VCaP (cell line): ENCODE measurements around the gene NOS1AP.
A peak's percentile ranks its signal among the peaks of the same experiment; 100 is the strongest.

Experiments used
- H3K27ac ChIP-seq: fragments of 450-650 bp; 2 replicates; pipeline ENCODE4 v1.5.1; 2017
- TF ChIP-seq, protein P1 (sequence below): fragments of 450-650 bp; conservative IDR thresholded peaks from 2 replicates; pipeline ENCODE4 v1.5.1; 2017; ENCODE audit warnings: mild to moderate bottlenecking, moderate library complexity

Gene NOS1AP

GRCh38 chr1:162189345-162189744 is 119.9 kb downstream of the NOS1AP start:
- H3K27ac ChIP-seq, result peak overlapping the region; percentile 39

DNA sequence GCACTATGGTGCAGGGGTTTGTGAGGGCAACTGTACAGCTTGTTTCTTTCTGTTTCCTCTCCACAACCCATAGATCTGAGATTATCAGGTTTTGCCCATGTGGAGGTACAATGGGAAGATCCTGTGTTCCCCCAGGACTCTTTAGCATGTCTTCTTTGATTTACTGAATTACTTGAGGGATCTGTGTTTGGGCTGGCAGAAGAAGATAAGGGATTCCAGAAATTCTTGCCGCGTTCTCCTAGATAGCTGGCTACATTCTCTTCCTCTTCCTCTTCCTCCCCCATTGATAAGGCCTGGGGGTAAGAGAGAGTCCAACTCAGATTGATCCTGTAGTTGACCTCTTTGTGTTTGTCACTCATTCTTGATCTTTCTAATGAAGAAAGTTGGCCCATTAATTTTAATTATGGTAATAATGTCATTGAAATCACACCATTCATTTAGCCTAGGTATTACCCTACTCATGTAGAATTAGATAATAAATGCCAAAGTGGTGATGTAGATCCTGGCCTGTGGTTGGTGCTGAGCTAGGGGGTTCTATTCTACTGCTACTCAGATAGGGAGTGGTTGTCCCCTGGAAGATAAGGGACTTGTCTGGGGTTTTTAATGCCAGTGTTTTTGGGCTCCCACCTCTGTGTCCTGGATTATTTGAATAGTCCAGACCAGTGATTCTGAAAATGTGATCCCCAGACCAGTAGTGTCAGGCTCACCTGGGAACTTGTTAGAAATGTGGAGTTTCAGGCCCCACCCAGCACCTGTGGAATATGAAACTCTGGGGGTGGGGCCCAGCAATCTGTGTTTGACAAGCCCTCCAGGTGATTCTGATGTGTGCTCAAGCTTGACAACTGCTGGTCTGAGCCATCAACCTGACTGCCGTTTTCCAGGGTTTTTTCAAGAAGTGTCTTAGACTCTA is 122.2 kb downstream of the NOS1AP start:
- peak overlapping the region; percentile 86 for H3K27ac ChIP-seq
- TF ChIP-seq, protein P1, sequence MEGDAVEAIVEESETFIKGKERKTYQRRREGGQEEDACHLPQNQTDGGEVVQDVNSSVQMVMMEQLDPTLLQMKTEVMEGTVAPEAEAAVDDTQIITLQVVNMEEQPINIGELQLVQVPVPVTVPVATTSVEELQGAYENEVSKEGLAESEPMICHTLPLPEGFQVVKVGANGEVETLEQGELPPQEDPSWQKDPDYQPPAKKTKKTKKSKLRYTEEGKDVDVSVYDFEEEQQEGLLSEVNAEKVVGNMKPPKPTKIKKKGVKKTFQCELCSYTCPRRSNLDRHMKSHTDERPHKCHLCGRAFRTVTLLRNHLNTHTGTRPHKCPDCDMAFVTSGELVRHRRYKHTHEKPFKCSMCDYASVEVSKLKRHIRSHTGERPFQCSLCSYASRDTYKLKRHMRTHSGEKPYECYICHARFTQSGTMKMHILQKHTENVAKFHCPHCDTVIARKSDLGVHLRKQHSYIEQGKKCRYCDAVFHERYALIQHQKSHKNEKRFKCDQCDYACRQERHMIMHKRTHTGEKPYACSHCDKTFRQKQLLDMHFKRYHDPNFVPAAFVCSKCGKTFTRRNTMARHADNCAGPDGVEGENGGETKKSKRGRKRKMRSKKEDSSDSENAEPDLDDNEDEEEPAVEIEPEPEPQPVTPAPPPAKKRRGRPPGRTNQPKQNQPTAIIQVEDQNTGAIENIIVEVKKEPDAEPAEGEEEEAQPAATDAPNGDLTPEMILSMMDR, result no peak

More at GRCh38 chr1:162189345-162189744, 119.9 kb downstream of the NOS1AP start:
- TF ChIP-seq, protein P1, result no peak

GRCh38 chr1:162192306-162192678 is 122.8 kb downstream of the NOS1AP start:
- peak overlapping the region; percentile 86 for H3K27ac ChIP-seq
- TF ChIP-seq, protein P1, result no peak

GRCh38 chr1:162192763-162193162 is 123.3 kb downstream of the NOS1AP start:
- TF ChIP-seq, protein P1, result no peak
- H3K27ac ChIP-seq, result peak overlapping the region; percentile 86

DNA sequence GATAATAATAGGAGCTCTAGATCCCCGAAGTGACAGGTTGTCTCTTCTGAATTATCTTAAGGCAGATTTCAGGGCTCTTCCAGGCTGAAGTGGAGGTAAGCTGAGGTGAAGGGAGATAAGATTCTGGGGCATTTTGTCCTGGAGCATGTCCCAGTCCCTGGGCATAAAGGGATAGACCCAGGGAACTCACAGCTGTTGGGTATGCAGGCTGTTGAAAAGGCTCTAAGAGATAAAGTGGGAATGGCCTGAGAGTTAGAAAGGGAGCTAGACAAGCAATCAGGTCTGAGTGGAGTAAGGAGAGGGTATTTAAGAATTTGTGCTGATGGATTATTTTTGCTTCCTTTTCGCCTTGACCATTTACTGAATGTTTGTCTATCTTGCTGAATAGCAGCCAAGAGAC is 123.7 kb downstream of the NOS1AP start:
- TF ChIP-seq, protein P1, result no peak

DNA sequence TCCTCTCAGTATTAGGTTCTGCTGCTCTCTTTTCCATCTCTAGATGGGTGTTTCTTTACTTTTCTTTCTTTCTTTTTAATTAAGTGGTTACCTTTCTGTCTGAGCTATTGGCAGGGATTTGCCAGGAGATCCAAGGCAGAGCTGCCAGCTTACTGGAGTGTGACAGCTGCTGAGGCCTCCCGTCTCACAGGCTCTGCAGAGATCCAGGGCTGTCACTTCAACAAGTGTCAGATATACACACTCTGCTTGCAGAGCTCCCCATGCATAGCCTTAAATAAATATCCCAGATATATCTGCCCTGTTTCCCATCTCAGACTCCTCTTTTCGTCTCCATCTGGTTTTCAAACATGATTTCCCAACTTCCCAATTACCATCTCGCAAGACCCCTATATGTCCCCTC is 124.3 kb downstream of the NOS1AP start:
- peak overlapping the region; percentile 86 for H3K27ac ChIP-seq
- TF ChIP-seq, protein P1, result no peak

More for the DNA sequence above, 123.7 kb downstream of the NOS1AP start:
- H3K27ac ChIP-seq, result peak overlapping the region; percentile 86

DNA sequence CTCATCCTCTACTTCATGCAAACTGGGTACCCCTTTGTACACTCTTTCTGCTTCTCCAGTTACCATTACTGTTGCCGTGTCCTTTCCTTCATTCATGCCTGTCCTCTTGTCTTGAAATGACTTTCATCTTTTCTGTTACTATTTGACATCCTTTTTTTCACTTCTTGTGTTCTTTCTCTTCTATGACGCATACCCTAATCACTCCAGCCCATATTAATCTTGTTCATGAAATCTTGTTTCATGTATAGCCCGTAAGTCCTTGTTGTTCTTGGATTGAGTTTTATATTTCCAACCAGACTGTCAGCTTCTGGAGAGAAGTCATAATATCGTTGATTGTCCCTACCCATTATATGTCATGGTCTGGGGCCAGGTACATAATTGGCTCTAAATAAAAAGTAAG is 126.1 kb downstream of the NOS1AP start:
- TF ChIP-seq, protein P1, result no peak
- H3K27ac ChIP-seq, result peak overlapping the region; percentile 86
